ENCODE data around the gene PGBD1. TPM values are rescaled to one million over a fixed set of nuclear protein-coding genes. Genes with fewer than 3 reads are reported as not detected.

PGBD1 gene
- total and polyA plus RNA-seq, 2 donors (not counting 3 experiments of a cell fraction or from before 2014, with no cell fraction given): 4.2 to 9.6 TPM

- intact Hi-C loops (cut with micrococcal nuclease): no loop called here
- no peak overlapping the region for H3K4me3 ChIP-seq (replicated peaks in 1 of 3; ENCODE audit: insufficient read depth in 1 of 3, low read depth in 1 of 3, low read length in 3 of 3)
- H3K27me3 ChIP-seq (ENCODE audit: control insufficient read depth in 2 of 2, insufficient read depth in 2 of 2, low read length in 2 of 2): no peaks in the 10 kb centered on the region
- H3K9ac ChIP-seq (replicated peaks; ENCODE audit: extremely low read depth, insufficient read depth, low read length): no peak overlapping the region
- no peaks in the 10 kb centered on the region for H3K36me3 ChIP-seq (ENCODE audit: control insufficient read depth in 2 of 2, extremely low read depth in 1 of 2, insufficient read depth in 2 of 2, low read length in 2 of 2)
- no peaks in the 10 kb centered on the region for H3K9me1 ChIP-seq (replicated peaks; ENCODE audit: control insufficient read depth, extremely low read depth, insufficient read depth, low read length)
- CTCF ChIA-PET: interaction anchor here (1.2 kb wide), 1 partner anchor 9 kb away, joined by 3 read pairs; the partner anchor contains the start of gene ZSCAN31
- FAIRE-seq: no peak
- no peak overlapping the region for H3K27ac ChIP-seq (ENCODE audit: insufficient read depth, low read depth, low read length)
- no TSS peak for BruUV-seq (replicated peaks)
- no peak overlapping the region for H3K4me2 ChIP-seq (ENCODE audit: insufficient read depth, low read length)
- no peak for DNase-seq (ENCODE audit: low read depth, low spot score)
- dilution Hi-C loops (cut with MboI; ENCODE audit: extremely low pct_ligation_motif_present, low sequenced_read_pairs): no loop called here
- no peaks in the 10 kb centered on the region for H3K9me3 ChIP-seq (replicated peaks; ENCODE audit: control insufficient read depth, insufficient read depth, low read length)
- TF ChIP-seq POLR2A (IDR thresholded peaks at IDR 0.05; ENCODE audit: low read depth, low read length): no peak
- TF ChIP-seq POLR2AphosphoS5 (IDR thresholded peaks at IDR 0.05; ENCODE audit: insufficient read depth, low read depth, low read length): no peak
- no peak for TF ChIP-seq FOS (IDR thresholded peaks at IDR 0.05; ENCODE audit: borderline replicate concordance, insufficient read depth, low read length)
- TF ChIP-seq GATA2 (IDR thresholded peaks at IDR 0.05; ENCODE audit: insufficient read depth, insufficient read length, low read depth, low read length): no peak
- no peak for TF ChIP-seq EZH2 (IDR thresholded peaks at IDR 0.05; ENCODE audit: borderline replicate concordance, low read depth, low read length, severe bottlenecking)
- TF ChIP-seq, protein P1, sequence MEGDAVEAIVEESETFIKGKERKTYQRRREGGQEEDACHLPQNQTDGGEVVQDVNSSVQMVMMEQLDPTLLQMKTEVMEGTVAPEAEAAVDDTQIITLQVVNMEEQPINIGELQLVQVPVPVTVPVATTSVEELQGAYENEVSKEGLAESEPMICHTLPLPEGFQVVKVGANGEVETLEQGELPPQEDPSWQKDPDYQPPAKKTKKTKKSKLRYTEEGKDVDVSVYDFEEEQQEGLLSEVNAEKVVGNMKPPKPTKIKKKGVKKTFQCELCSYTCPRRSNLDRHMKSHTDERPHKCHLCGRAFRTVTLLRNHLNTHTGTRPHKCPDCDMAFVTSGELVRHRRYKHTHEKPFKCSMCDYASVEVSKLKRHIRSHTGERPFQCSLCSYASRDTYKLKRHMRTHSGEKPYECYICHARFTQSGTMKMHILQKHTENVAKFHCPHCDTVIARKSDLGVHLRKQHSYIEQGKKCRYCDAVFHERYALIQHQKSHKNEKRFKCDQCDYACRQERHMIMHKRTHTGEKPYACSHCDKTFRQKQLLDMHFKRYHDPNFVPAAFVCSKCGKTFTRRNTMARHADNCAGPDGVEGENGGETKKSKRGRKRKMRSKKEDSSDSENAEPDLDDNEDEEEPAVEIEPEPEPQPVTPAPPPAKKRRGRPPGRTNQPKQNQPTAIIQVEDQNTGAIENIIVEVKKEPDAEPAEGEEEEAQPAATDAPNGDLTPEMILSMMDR (IDR thresholded peaks at IDR 0.05; ENCODE audit: extremely low read depth in 1 of 2, insufficient read depth in 1 of 2, low read depth in 1 of 2, low read length in 2 of 2): no peak
- TF ChIP-seq MAX (IDR thresholded peaks at IDR 0.05; ENCODE audit: insufficient read depth, insufficient read length): no peak
- no peak for TF ChIP-seq MYC (IDR thresholded peaks at IDR 0.05; ENCODE audit: low read depth, low read length)
- no peak for TF ChIP-seq JUN (IDR thresholded peaks at IDR 0.05; ENCODE audit: borderline replicate concordance, insufficient read depth, insufficient read length, low read depth)
- POLR2A ChIA-PET: no interaction called here
- peaks cover 4% of the 10 kb centered on the region for H3K79me2 ChIP-seq (ENCODE audit: control insufficient read depth, insufficient read depth, low read length)
- peaks cover 4% of the 10 kb centered on the region for H3K4me1 ChIP-seq (ENCODE audit: control insufficient read depth, extremely low read depth, insufficient read depth, low read length)
- H2AFZ ChIP-seq (ENCODE audit: low read depth, low read length): no peak overlapping the region
- no peaks in the 10 kb centered on the region for H4K20me1 ChIP-seq (replicated peaks; ENCODE audit: control insufficient read depth, extremely low read depth, insufficient read depth, low read length)
These were observed 63.8 kb downstream of the PGBD1 start for GRCh38 chr6:28345201-28345600.
